C1 segment of cervical spinal cord (tissue), 14 donors: ENCODE measurements around the gene LMNTD1.
"Not testable (repeated sequence)": the region's sequence is repeated elsewhere in the genome, so short reads cannot be mapped to it uniquely, and the experiment has no call there.

ENCODE experiments used
- DNase-seq, 14 donors: peaks; one replicate each; lab custom pipeline; 2025; lab: John Stamatoyannopoulos, UW

Gene LMNTD1

DNA sequence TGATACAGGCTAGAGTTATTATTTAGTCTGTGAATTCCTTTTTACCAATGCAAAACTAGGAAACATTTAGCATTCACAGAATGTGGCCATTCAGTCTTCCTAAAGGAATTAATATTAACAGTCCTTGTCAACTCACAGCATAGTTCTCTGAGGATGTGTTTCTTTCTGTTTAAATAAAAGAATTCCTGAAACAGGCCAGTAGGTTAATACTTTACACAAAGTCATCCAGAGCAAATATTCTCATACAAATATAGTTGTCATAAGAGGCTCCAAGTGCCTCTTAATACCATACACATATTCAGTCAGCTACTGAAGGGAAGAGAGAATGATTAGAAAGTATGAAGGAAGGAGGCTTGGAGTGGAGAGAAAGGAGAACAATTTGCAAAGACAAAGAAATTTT, 120.1 kb downstream of the LMNTD1 start:
- no peak for DNase-seq

DNA sequence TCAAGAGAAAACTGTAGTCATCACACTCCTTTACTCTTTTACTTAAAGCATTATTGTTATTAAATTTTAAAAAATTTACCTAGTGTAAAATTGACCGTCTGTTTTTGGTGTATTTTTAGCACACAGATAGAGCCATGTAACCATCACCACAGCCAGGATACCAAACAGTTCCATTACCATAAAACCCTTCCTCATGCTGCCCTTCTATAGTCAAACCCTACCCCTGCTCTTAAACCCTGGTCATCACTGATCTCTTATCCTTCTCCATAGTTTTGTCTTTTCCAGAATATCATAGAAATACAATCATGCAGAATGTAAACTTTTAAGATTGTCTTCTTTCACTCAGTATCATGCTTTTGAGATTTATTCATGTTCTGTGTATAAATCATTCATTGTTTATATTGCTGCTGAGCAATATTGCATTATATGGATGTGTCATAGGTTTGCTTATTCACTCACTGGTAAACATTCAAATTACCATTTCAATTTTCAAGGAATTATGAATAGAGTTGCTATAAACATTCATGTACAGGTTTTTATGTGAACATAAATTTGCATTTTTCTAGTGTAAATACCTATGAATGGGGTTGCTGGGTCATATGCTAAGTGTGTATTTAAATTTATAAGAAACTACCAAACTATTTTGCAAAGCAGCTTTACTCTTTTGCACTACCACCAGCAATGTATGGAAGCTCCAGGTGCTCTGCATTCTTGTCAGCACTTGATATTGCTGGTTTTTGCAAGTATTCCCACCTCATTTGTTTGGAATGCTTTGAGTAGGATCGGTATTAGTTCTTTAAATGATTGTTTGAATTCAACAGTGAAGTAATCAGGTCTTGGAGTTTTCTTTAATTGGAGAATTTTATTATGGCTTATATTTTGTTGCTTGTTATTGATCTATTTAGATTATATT, 125.5 kb downstream of the LMNTD1 start:
- no peak for DNase-seq

- DNase-seq: not testable (repeated sequence)
Measured at GRCh38 chr12:25426821-25427220, 126.3 kb downstream of the LMNTD1 start.
